Peyer's patch (tissue), 4 donors: Measurements from ENCODE around the gene EME2. TPM values are rescaled to one million over a fixed set of nuclear protein-coding genes. Genes with fewer than 3 reads are reported as not detected.

Source experiments
- DNase-seq, 3 donors: peaks; one replicate each; pipeline ENCODE4 v3.0.0-alpha.2; 2017 to 2019
- H3K27ac ChIP-seq, 4 donors: fragments of 200-600 bp; sonication (generic); one replicate each; pipeline ENCODE4 v1.5.1; 2016 to 2019
- H3K27me3 ChIP-seq, 2 donors: fragments of 200-600 bp; sonication (generic); one replicate each; pipeline ENCODE4 v1.5.1; 2019
- H3K36me3 ChIP-seq, 3 donors: fragments of 200-600 bp; sonication (generic); one replicate each; pipeline ENCODE4 v1.5.1; 2016 to 2019
- H3K4me1 ChIP-seq, 4 donors: fragments of 200-600 bp; sonication (generic); one replicate each; pipeline ENCODE4 v1.5.1; 2016 to 2019
- H3K4me3 ChIP-seq, 4 donors: fragments of 200-600 bp; sonication (generic); 1 replicate in 3 of 4; 2 replicates in 1 of 4; pipeline ENCODE4 v1.5.1; 2016 to 2019; ENCODE audit warnings: mild to moderate bottlenecking in 1 of 4
- H3K9me3 ChIP-seq, 4 donors: fragments of 200-600 bp; sonication (generic); one replicate each; pipeline ENCODE4 v1.5.1; 2016 to 2019; ENCODE audit warnings: mild to moderate bottlenecking in 1 of 4
- CTCF ChIP-seq, 6 experiments: fragments of 450-650 bp in 4 of 6; fragments of 200-600 bp in 2 of 6; sonication (generic) in 1 of 6; IDR thresholded peaks; one replicate each; pipeline ENCODE4 v1.5.1; 2017 to 2019; ENCODE audit warnings: antibody characterized with exemption in 6 of 6, mild to moderate bottlenecking in 3 of 6, moderate library complexity in 1 of 6
- POLR2A ChIP-seq, 2 donors: fragments of 450-650 bp; IDR thresholded peaks; one replicate each; pipeline ENCODE4 v1.5.1; 2017; ENCODE audit warnings: antibody characterized with exemption in 2 of 2, mild to moderate bottlenecking in 2 of 2, moderate library complexity in 2 of 2
- total RNA-seq, 4 donors: library from RNA; depleted of rRNA; stranded (reverse); fragments of >200 nt; gene quantifications; one replicate each; pipeline ENCODE4 v1.1.0, GENCODE V29; 2016

The EME2 gene
- total RNA-seq, 4 donors from 2014 or later, result 54.6 to 99.9 (median 67.0) TPM

- Histone ChIP-seq H3K9me3 (no peaks in the 10 kb centered on the region), H3K27me3 (no peaks in the 10 kb centered on the region), H3K27ac (no peak overlapping the region), H3K4me1 (no peaks in the 10 kb centered on the region), H3K36me3 (peaks cover 0 to 62% (median 0%) of the 10 kb centered on the region in 3 donors), H3K4me3 (no peak overlapping the region)
- no peak for DNase-seq
- TF ChIP-seq POLR2A (IDR thresholded peaks at IDR 0.05) (no peak), CTCF (IDR thresholded peaks at IDR 0.05) (no peak)
Measured at GRCh38 chr16:1743376-1744337, 29.0 kb upstream of the EME2 start.

DNA sequence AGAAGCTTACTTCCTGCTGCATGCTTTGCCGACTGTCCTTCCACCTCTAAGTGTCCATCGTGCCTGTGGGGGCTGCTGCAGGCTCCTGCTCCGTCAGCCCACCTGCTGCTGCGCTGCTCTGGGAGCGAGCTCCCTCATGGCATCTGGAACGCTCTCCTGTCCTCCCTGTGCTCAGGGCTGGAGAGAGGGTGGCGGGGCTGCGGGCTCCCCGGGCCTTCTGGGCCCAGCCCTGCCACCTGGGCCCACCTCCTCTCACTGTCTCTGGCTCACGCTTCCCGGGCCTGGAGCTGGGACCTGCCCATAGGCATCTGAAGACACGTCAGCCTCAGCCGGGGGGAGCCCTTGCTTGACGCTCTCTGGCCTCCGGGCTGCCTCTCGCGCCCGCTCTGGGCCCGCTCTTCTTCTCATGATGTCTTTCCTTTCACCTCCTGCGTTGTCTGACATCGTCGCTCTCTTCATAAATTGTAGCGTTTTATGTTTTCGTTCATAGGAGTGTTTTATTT, 28.2 kb upstream of the EME2 start:
- no peaks in the 10 kb centered on the region for H3K9me3 ChIP-seq
- no peaks in the 10 kb centered on the region for H3K27me3 ChIP-seq
- H3K36me3 ChIP-seq, result peaks cover 0 to 70% (median 0%) of the 10 kb centered on the region in 3 donors
- no peak for TF ChIP-seq CTCF (IDR thresholded peaks at IDR 0.05)
- TF ChIP-seq POLR2A (IDR thresholded peaks at IDR 0.05), result no peak
- H3K4me3 ChIP-seq, result no peak overlapping the region
- no peak overlapping the region for H3K27ac ChIP-seq
- no peak for DNase-seq
- no peaks in the 10 kb centered on the region for H3K4me1 ChIP-seq

GRCh38 chr16:1745181-1745899, 27.3 kb upstream of the EME2 start:
- H3K27ac ChIP-seq, result no peak overlapping the region
- TF ChIP-seq CTCF (IDR thresholded peaks at IDR 0.05) (no peak), POLR2A (IDR thresholded peaks at IDR 0.05) (no peak)
- no peaks in the 10 kb centered on the region for H3K9me3 ChIP-seq
- no peak overlapping the region for H3K4me3 ChIP-seq
- H3K27me3 ChIP-seq, result no peaks in the 10 kb centered on the region
- H3K36me3 ChIP-seq, result peaks cover 0 to 78% (median 0%) of the 10 kb centered on the region in 3 donors
- H3K4me1 ChIP-seq, result no peaks in the 10 kb centered on the region
- DNase-seq, result no peak

DNA sequence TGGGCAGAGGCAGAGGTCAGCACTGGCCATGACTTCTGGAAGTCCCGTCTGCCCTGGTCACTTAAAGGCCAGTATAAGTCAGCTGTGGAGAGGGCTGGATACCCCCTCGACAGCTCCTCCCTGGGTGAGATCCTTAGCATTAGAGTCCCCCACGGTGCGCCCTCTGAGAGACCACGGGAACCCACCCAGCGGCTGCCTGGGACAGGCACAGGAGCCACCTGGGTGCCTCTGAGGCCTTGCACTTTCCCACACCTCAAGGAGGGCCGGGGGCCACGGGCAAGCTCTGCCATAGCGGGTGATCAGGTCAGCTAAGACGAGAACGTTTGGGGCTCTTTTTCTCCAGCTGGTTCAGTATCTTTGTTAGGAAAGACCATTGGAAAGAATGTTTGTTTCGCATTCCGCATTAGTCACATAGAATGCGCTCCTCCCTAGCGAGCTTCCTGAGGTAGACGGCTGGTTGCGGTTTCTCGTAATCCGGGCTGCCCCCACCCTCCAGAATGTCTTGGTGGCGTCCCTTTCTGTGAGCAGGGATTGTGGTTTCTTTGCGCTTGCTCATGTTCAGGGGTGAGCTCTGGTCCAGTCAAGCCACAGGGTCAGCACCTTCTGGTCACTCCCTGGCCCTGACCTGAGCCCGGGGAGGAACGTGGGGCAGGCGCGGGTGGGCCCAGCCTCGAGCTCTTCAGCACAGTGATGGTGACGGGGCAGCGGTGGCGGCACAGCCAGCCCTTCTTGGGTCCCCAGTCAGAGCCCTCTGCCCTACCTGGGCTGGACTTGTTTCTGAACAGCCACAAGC, 26.5 kb upstream of the EME2 start:
- Histone ChIP-seq H3K9me3 (no peaks in the 10 kb centered on the region), H3K27ac (no peak overlapping the region), H3K27me3 (no peaks in the 10 kb centered on the region), H3K36me3 (peaks cover 0 to 80% (median 0%) of the 10 kb centered on the region in 3 donors), H3K4me3 (no peak overlapping the region), H3K4me1 (no peaks in the 10 kb centered on the region)
- no peak for DNase-seq
- TF ChIP-seq POLR2A (IDR thresholded peaks at IDR 0.05), result no peak
- TF ChIP-seq CTCF (IDR thresholded peaks at IDR 0.05), result no peak

GRCh38 chr16:1746693-1747195, 25.9 kb upstream of the EME2 start:
- Histone ChIP-seq H3K36me3 (peaks cover 0 to 86% (median 0%) of the 10 kb centered on the region in 3 donors), H3K4me3 (no peak overlapping the region)
- TF ChIP-seq CTCF (IDR thresholded peaks at IDR 0.05) (no peak), POLR2A (IDR thresholded peaks at IDR 0.05) (no peak)

More at GRCh38 chr16:1746693-1747195, 25.9 kb upstream of the EME2 start:
- H3K27ac ChIP-seq, result no peak overlapping the region
- DNase-seq, result no peak
- H3K9me3 ChIP-seq, result no peaks in the 10 kb centered on the region
- no peaks in the 10 kb centered on the region for H3K4me1 ChIP-seq
- H3K27me3 ChIP-seq, result no peaks in the 10 kb centered on the region
